Endothelial cell of umbilical vein (primary cell): Measurements from ENCODE around the gene KIF1C. TPM values are rescaled to one million over a fixed set of nuclear protein-coding genes. Genes with fewer than 3 reads are reported as not detected.
A peak's percentile ranks its signal among the peaks of the same experiment; 100 is the strongest.

Source experiments
- BruUV-seq: library from RNA; stranded (reverse); fragments of 400-500 nt; replicated peaks from 2 replicates; lab custom pipeline; 2021; lab: Mats Ljungman, UMichigan
- CTCF ChIA-PET: fragments of 300-600, 350-600 bp; sonication (Branson Sonifier 250); formaldehyde crosslinking; loops from one replicate; lab custom pipeline; 2021; ENCODE audit warnings: antibody characterized with exemption, inconsistent platforms; lab: Charles Lee
- POLR2A ChIA-PET: fragments of 300-600, 350-600 bp; sonication (Branson Sonifier 250); formaldehyde crosslinking; loops from one replicate; lab custom pipeline; 2021; ENCODE audit warnings: antibody characterized with exemption, inconsistent platforms; lab: Charles Lee
- DNase-seq: peaks from one replicate; pipeline ENCODE4 v3.0.0-alpha.2; 2011; ENCODE audit warnings: low read depth, low spot score
- FAIRE-seq: peaks from 2 replicates; lab custom pipeline; 2011; peaks lifted over from hg19 to GRCh38; lab: Jason Lieb, UNC
- H2AFZ ChIP-seq: 2 replicates; pipeline ENCODE4 v1.6.0; 2012; ENCODE audit warnings: low read depth, low read length, control low read depth, inconsistent platforms
- H3K27ac ChIP-seq: 2 replicates; pipeline ENCODE4 v1.5.1; 2011; ENCODE audit warnings: low read depth, mild to moderate bottlenecking, control low read depth, low read length, moderate library complexity; ENCODE audit not compliant: insufficient read depth
- H3K27me3 ChIP-seq, 2 experiments: 2 replicates each; pipeline versions ENCODE4 v1.6.0 to v1.6.1; 2011; ENCODE audit warnings: low read length in 2 of 2, mixed read lengths in 1 of 2; ENCODE audit not compliant: control insufficient read depth in 2 of 2, insufficient read depth in 2 of 2
- H3K36me3 ChIP-seq, 2 experiments: 2 replicates in 1 of 2; 3 replicates in 1 of 2; pipeline ENCODE4 v1.5.1; 2011; ENCODE audit warnings: low read length in 2 of 2, mild to moderate bottlenecking in 1 of 2, moderate library complexity in 1 of 2; ENCODE audit not compliant: control insufficient read depth in 2 of 2, insufficient read depth in 2 of 2; ENCODE audit errors: extremely low read depth in 1 of 2
- H3K4me1 ChIP-seq: 3 replicates; pipeline ENCODE4 v1.5.1; 2011; ENCODE audit warnings: mild to moderate bottlenecking, low read length; ENCODE audit not compliant: control insufficient read depth, insufficient read depth; ENCODE audit errors: extremely low read depth
- H3K4me2 ChIP-seq: 2 replicates; pipeline ENCODE4 v1.6.1; 2011; ENCODE audit warnings: low read length, control low read depth, mixed read lengths; ENCODE audit not compliant: insufficient read depth
- H3K4me3 ChIP-seq, 3 experiments: fragments of 200-600 bp in 1 of 3; sonication (generic), shearing (Covaris generic) in 1 of 3; replicated peaks in 1 of 3; 2 replicates each; pipeline ENCODE4 v1.5.1; 2011 to 2016; ENCODE audit warnings: control low read depth in 3 of 3, low read length in 3 of 3, mild to moderate bottlenecking in 2 of 3, inconsistent platforms in 1 of 3, low read depth in 1 of 3, moderate library complexity in 1 of 3; ENCODE audit not compliant: insufficient read depth in 1 of 3
- H3K79me2 ChIP-seq: 2 replicates; pipeline ENCODE4 v1.6.0; 2012; ENCODE audit warnings: low read length, inconsistent platforms; ENCODE audit not compliant: control insufficient read depth, insufficient read depth
- H3K9ac ChIP-seq: replicated peaks from 2 replicates; pipeline ENCODE3; 2011; ENCODE audit warnings: low read length, control low read depth; ENCODE audit not compliant: insufficient read depth; ENCODE audit errors: extremely low read depth
- H3K9me1 ChIP-seq: replicated peaks from 3 replicates; pipeline ENCODE4 v1.6.0; 2011; ENCODE audit warnings: mild to moderate bottlenecking, low read length; ENCODE audit not compliant: control insufficient read depth, insufficient read depth; ENCODE audit errors: extremely low read depth
- H3K9me3 ChIP-seq: replicated peaks from 2 replicates; pipeline ENCODE4 v1.5.1; 2012; ENCODE audit warnings: low read length, inconsistent platforms; ENCODE audit not compliant: control insufficient read depth, insufficient read depth
- H4K20me1 ChIP-seq: replicated peaks from 2 replicates; pipeline ENCODE3; 2011; ENCODE audit warnings: mild to moderate bottlenecking, low read length; ENCODE audit not compliant: control insufficient read depth, insufficient read depth; ENCODE audit errors: extremely low read depth
- FOS ChIP-seq: IDR thresholded peaks from 2 replicates; pipeline ENCODE4 v1.6.1; 2011; ENCODE audit warnings: mild to moderate bottlenecking, low read length, moderate library complexity, borderline replicate concordance; ENCODE audit not compliant: insufficient read depth
- GATA2 ChIP-seq: IDR thresholded peaks from 2 replicates; pipeline ENCODE4 v1.7.0; 2011; ENCODE audit warnings: low read depth, mild to moderate bottlenecking, moderate library complexity, mixed read lengths, low read length; ENCODE audit not compliant: insufficient read length, insufficient read depth
- MYC ChIP-seq: IDR thresholded peaks from one replicate; pipeline ENCODE4 v1.6.1; 2011; ENCODE audit warnings: mild to moderate bottlenecking, low read depth, low read length
- dilution Hi-C: fragments of 300-500 bp; cut with MboI; formaldehyde crosslinking; loops from one replicate; pipeline ENCODE4 v1.15.0; 2019; ENCODE audit warnings: low sequenced_read_pairs; ENCODE audit not compliant: extremely low pct_ligation_motif_present
- intact Hi-C: fragments of 100-400 bp; cut with micrococcal nuclease; formaldehyde crosslinking; loops from one replicate; pipeline ENCODE4 v1.10.0; 2022
- polyA plus RNA-seq, 4 experiments: library from polyadenylated mRNA; depleted of rRNA in 3 of 4; stranded (reverse) in 3 of 4; unstranded in 1 of 4; fragments of >200 nt; gene quantifications; 2 replicates each; pipeline versions ENCODE4 v1.2.1 to v1.2.3, GENCODE V29; 2011 to 2012; ENCODE audit warnings: missing spikeins in 1 of 4
- total RNA-seq: library from RNA; stranded (reverse); gene quantifications from 2 replicates; pipeline ENCODE4 v1.2.3, GENCODE V29; 2021
- TF ChIP-seq, protein P1 (sequence below): IDR thresholded peaks from 2 replicates; pipeline ENCODE4 v1.6.1; 2011; ENCODE audit not compliant: insufficient read depth, insufficient read length

Gene KIF1C
- total and polyA plus RNA-seq, 2 donors (not counting 3 experiments of a cell fraction or from before 2014, with no cell fraction given) = 33.6 to 171 TPM

- intact Hi-C loops = no loop called here
- Histone ChIP-seq H3K9me3 (no peaks in the 10 kb centered on the region), H3K27ac (peak overlapping the region; percentile 84), H3K4me3 (peak overlapping the region in 2 of 3 experiments; percentile 43 to 99), H3K4me2 (peak overlapping the region; percentile 66), H3K27me3 (no peaks in the 10 kb centered on the region), H3K36me3 (peaks cover 7 to 8% of the 10 kb centered on the region in 2 experiments), H3K9ac (peak overlapping the region; percentile 64), H2AFZ (peak overlapping the region; percentile 39), H3K9me1 (no peaks in the 10 kb centered on the region), H4K20me1 (no peaks in the 10 kb centered on the region), H3K4me1 (peaks cover 38% of the 10 kb centered on the region), H3K79me2 (peaks cover 31% of the 10 kb centered on the region)
- CTCF ChIA-PET = interaction anchor here (1.5 kb wide), 1 partner anchor 17 kb away, joined by 5 read pairs; the partner anchor contains the start of gene SPAG7
- TF ChIP-seq MYC (no peak), FOS (peak; percentile 19)
- DNase-seq (peak; percentile 38), FAIRE-seq (peak; percentile 64)
- dilution Hi-C loops = no loop called here
- BruUV-seq = TSS peak; percentile 49
- POLR2A ChIA-PET = interaction anchor here (1.6 to 3.1 kb wide), 2 partner anchors 10 to 17 kb away, joined by 4 to 15 read pairs; partner anchors contain the start of genes RNF167 and SPAG7
Measured at GRCh38 chr17:4950075-4950745, 47.5 kb upstream of the KIF1C start.

DNA sequence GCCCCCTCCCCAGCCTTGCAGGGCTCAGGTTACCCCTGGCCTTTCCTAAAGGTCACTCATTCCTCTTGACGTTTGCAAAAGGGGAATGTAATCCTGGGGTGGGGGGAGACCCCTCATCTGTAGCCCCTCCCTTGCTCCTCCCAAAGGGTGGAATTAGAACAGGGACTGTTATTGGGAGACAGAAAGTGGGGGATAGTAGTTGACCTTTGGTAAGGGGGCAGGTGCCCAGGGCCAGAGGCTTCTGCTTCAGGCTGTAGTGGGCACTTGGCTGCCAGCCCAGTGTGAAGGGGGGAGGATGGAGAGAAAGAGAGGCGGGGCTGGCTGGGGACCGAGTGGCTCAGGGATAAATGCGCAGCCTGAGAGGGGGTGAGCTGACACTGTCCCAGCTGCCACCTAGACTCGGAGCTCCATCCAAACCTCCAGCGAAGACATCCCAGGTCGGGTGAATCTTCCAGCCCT is 47.0 kb upstream of the KIF1C start, which contains the start of gene ENO3:
ENO3 (plus strand) TSS at position 374 of the 459 bp plus-strand sequence. CDS start 711 bp downstream, outside the sequence.
- BruUV-seq = no TSS peak
- dilution Hi-C loops (no loop called here), intact Hi-C loops (no loop called here)
- Histone ChIP-seq H3K9me1 (no peaks in the 10 kb centered on the region), H2AFZ (peak within 1 kb of the TSS; percentile 39), H3K4me3 (peak within 1 kb of the TSS in 2 of 3 experiments; percentile 43 to 99), H3K4me1 (peaks cover 33% of the 10 kb centered on the region), H3K9me3 (no peaks in the 10 kb centered on the region), H3K27ac (peak within 1 kb of the TSS; percentile 84), H3K9ac (peak within 1 kb of the TSS; percentile 64), H3K27me3 (no peaks in the 10 kb centered on the region), H3K36me3 (peaks cover 5 to 7% of the 10 kb centered on the region in 2 experiments), H3K4me2 (peak within 1 kb of the TSS; percentile 66), H4K20me1 (no peaks in the 10 kb centered on the region), H3K79me2 (peaks cover 26% of the 10 kb centered on the region)
- no peak for DNase-seq
- CTCF ChIA-PET = interaction anchor here (1.2 to 1.7 kb wide), 2 partner anchors 16 to 42 kb away, joined by 7 to 9 read pairs; partner anchors contain the start of gene SPAG7
- FAIRE-seq = no peak
- POLR2A ChIA-PET = interaction anchor here (1.6 to 3.1 kb wide), 2 partner anchors 10 to 16 kb away, joined by 4 to 15 read pairs; partner anchors contain the start of genes RNF167 and SPAG7
- TF ChIP-seq, protein P1, sequence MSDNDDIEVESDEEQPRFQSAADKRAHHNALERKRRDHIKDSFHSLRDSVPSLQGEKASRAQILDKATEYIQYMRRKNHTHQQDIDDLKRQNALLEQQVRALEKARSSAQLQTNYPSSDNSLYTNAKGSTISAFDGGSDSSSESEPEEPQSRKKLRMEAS = no peak
- TF ChIP-seq GATA2 (no peak), FOS (no peak)
